K562 (cell line): ENCODE data around the gene MANEAL. TPM values are rescaled to one million over a fixed set of nuclear protein-coding genes. Genes with fewer than 3 reads are reported as not detected.

Source experiments
- AFF4 ChIP-seq: sonication (generic); formaldehyde crosslinking; IDR thresholded peaks from 2 replicates; pipeline ENCODE4 v1.8.0; 2023; ENCODE audit warnings: mild to moderate bottlenecking, missing genetic modification reagents
- BRD4 ChIP-seq: fragments of 200-600 bp; sonication (generic); IDR thresholded peaks from 2 replicates; pipeline ENCODE4 v1.6.1; 2017; ENCODE audit warnings: inconsistent platforms
- ETS1 ChIP-seq: conservative IDR thresholded peaks from 2 replicates; pipeline ENCODE4 v1.6.1; 2011; ENCODE audit warnings: low read depth, mild to moderate bottlenecking, low read length; ENCODE audit not compliant: control insufficient read depth
- FOXP4 ChIP-seq: sonication (generic); formaldehyde crosslinking; IDR thresholded peaks from 2 replicates; pipeline ENCODE4 v1.8.0; 2022; ENCODE audit warnings: mild to moderate bottlenecking, missing genetic modification reagents, borderline replicate concordance
- HINFP ChIP-seq: fragments of 450-650 bp; conservative IDR thresholded peaks from 2 replicates; pipeline ENCODE4 v1.6.1; 2016; ENCODE audit warnings: missing genetic modification characterization, low read depth, mild to moderate bottlenecking, control low read depth, missing compliant biosample characterization
- HIVEP1 ChIP-seq: fragments of 250-450 bp; sonication (Bioruptor Pico); IDR thresholded peaks from 2 replicates; pipeline ENCODE4 v1.4.0; 2020; ENCODE audit warnings: mild to moderate bottlenecking
- JUN ChIP-seq, 2 experiments: sonication (generic) in 1 of 2; formaldehyde crosslinking in 1 of 2; IDR thresholded peaks; 2 replicates each; pipeline versions ENCODE4 v1.6.1 to v1.8.0; 2012 to 2022; ENCODE audit warnings: borderline replicate concordance in 2 of 2, mild to moderate bottlenecking in 2 of 2, improper control_type of control experiment in 1 of 2, low read depth in 1 of 2, low read length in 1 of 2, missing genetic modification reagents in 1 of 2
- MTF1 ChIP-seq: fragments of 250-450 bp; sonication (Bioruptor Pico); IDR thresholded peaks from 2 replicates; pipeline ENCODE4 v1.9.0; 2021; ENCODE audit warnings: moderate library complexity, mild to moderate bottlenecking, inconsistent platforms, borderline replicate concordance
- NR0B1 ChIP-seq: fragments of 450-650 bp; IDR thresholded peaks from one replicate; pipeline ENCODE4 v1.6.1; 2018; ENCODE audit warnings: mild to moderate bottlenecking, moderate library complexity; ENCODE audit not compliant: partially characterized antibody
- PHF20 ChIP-seq: fragments of 450-650 bp; IDR thresholded peaks from 2 replicates; pipeline ENCODE4 v1.6.1; 2018; ENCODE audit not compliant: partially characterized antibody
- ZBTB49 ChIP-seq: sonication (generic); formaldehyde crosslinking; IDR thresholded peaks from 2 replicates; pipeline ENCODE4 v1.8.0; 2022; ENCODE audit warnings: missing genetic modification reagents, mild to moderate bottlenecking, borderline replicate concordance
- ZFP1 ChIP-seq: fragments of 450-650 bp; formaldehyde crosslinking; IDR thresholded peaks from 2 replicates; pipeline ENCODE4 v1.4.0; 2020; ENCODE audit warnings: mild to moderate bottlenecking, mixed read lengths
- ZNF707 ChIP-seq: fragments of 250-450 bp; sonication (Bioruptor Pico); conservative IDR thresholded peaks from 2 replicates; pipeline ENCODE4 v1.8.0; 2022; ENCODE audit warnings: inconsistent platforms, mild to moderate bottlenecking, moderate library complexity
- polyA plus RNA-seq, 8 experiments: library from polyadenylated mRNA; depleted of rRNA in 4 of 8; stranded (reverse) in 5 of 8; unstranded in 3 of 8; fragments of >200 nt; fragmentation: Nextera tagmentation in 2 of 8; fragmentation: Illumina TruSeq in 1 of 8; extraction: Ambion mirVana in 2 of 8; extraction: Trizol in 1 of 8; gene quantifications; 2 replicates each; pipeline versions ENCODE4 v1.2.1 to v1.2.3, GENCODE V29; 2011 to 2014; ENCODE audit warnings: inconsistent platforms in 1 of 8, missing spikeins in 1 of 8
- total RNA-seq, 7 experiments: library from RNA; depleted of rRNA in 6 of 7; stranded (reverse); fragments of >200 nt in 6 of 7; fragmentation: Illumina TruSeq in 2 of 7; extraction: Trizol in 2 of 7; gene quantifications; 2 replicates each; pipeline versions ENCODE4 v1.2.1 to v1.2.3, GENCODE V29; 2011 to 2021; ENCODE audit warnings: low replicate concordance in 1 of 7

MANEAL gene
- total and polyA plus RNA-seq, 9 of the 15 experiments (the other 6 are each of a cell fraction or from before 2014, with no cell fraction given): 0.37 to 3.2 (median 1.2) TPM

- no peak for TF ChIP-seq JUN (IDR thresholded peaks at IDR 0.05; ENCODE audit: borderline replicate concordance, low read depth, low read length)
- peak; percentile 99 for TF ChIP-seq JUN (CRISPR knock-in tag; IDR thresholded peaks at IDR 0.05; ENCODE audit: borderline replicate concordance)
- TF ChIP-seq NR0B1: no peak
- TF ChIP-seq HIVEP1 (CRISPR knock-in tag): no peak
- TF ChIP-seq PHF20: no peak
- peak; percentile 99 for TF ChIP-seq FOXP4 (CRISPR knock-in tag)
- TF ChIP-seq ZFP1: no peak
- TF ChIP-seq BRD4: no peak
- peak; percentile 95 for TF ChIP-seq ETS1
- TF ChIP-seq ZBTB49: peak; percentile 99
- peak; percentile 97 for TF ChIP-seq AFF4 (CRISPR knock-in tag)
- no peak for TF ChIP-seq ZNF707 (CRISPR knock-in tag)
- peak; percentile 57 for TF ChIP-seq HINFP (tag)
- TF ChIP-seq MTF1: no peak
Observed at GRCh38 chr1:37764414-37764825, 29.2 kb upstream of the MANEAL start (continued).
